HEK293 (cell line): Measurements from ENCODE around the gene PKP4.
A peak's percentile ranks its signal among the peaks of the same experiment; 100 is the strongest.

Source experiments
- CTCF ChIA-PET: fragments of 350-600 bp; formaldehyde crosslinking; extraction: SDS; loops from one replicate; lab custom pipeline; 2021; ENCODE audit warnings: antibody characterized with exemption; lab: Yijun Ruan, JAX
- POLR2A ChIA-PET: fragments of 300-600 bp; formaldehyde crosslinking; extraction: SDS; loops from one replicate; lab custom pipeline; 2020; ENCODE audit warnings: antibody characterized with exemption, inconsistent platforms; lab: Yijun Ruan, JAX
- H3K27ac ChIP-seq: fragments of 200-500 bp; sonication (Bioruptor generic); 2 replicates; pipeline ENCODE4 v1.5.1; 2014; ENCODE audit warnings: low read depth, low read length, control low read depth, inconsistent platforms; ENCODE audit errors: extremely low read depth
- H3K36me3 ChIP-seq, 2 experiments: fragments of 200-500 bp in 1 of 2; sonication (Bioruptor generic) in 1 of 2; 1 replicate in 1 of 2; 2 replicates in 1 of 2; pipeline ENCODE4 v1.5.1; 2014 to 2017; ENCODE audit warnings: inconsistent platforms in 2 of 2, low read length in 2 of 2; ENCODE audit not compliant: control insufficient read depth in 2 of 2, insufficient read depth in 1 of 2
- H3K4me1 ChIP-seq: fragments of 200-500 bp; sonication (Bioruptor generic); 2 replicates; pipeline ENCODE4 v1.5.1; 2014; ENCODE audit warnings: mild to moderate bottlenecking, low read length, inconsistent platforms; ENCODE audit not compliant: control insufficient read depth, insufficient read depth
- H3K4me3 ChIP-seq: 2 replicates; pipeline ENCODE4 v1.5.1; 2011; ENCODE audit warnings: low read depth, mild to moderate bottlenecking, control low read depth, low read length, moderate library complexity
- H3K9me3 ChIP-seq: fragments of 200-500 bp; sonication (Bioruptor generic); 2 replicates; pipeline ENCODE4 v1.5.1; 2014; ENCODE audit warnings: low read depth, low read length, inconsistent platforms; ENCODE audit not compliant: control insufficient read depth, insufficient read depth
- FEZF1 ChIP-seq: fragments of 450-650 bp; formaldehyde crosslinking; IDR thresholded peaks from 2 replicates; pipeline ENCODE4 v1.5.1; 2016; ENCODE audit warnings: missing biosample characterization, missing genetic modification characterization
- GFI1B ChIP-seq: fragments of 450-650 bp; formaldehyde crosslinking; IDR thresholded peaks from 2 replicates; pipeline ENCODE4 v1.5.1; 2016; ENCODE audit warnings: missing biosample characterization, missing genetic modification characterization
- HOXA7 ChIP-seq: sonication (generic); formaldehyde crosslinking; IDR thresholded peaks from 2 replicates; pipeline ENCODE4 v1.8.1; 2022; ENCODE audit warnings: missing genetic modification reagents, borderline replicate concordance
- IKZF3 ChIP-seq: fragments of 450-650 bp; IDR thresholded peaks from 2 replicates; pipeline ENCODE4 v1.5.0; 2018; ENCODE audit warnings: missing biosample characterization, mild to moderate bottlenecking, missing genetic modification characterization, moderate library complexity
- KLF16 ChIP-seq: fragments of 450-650 bp; formaldehyde crosslinking; IDR thresholded peaks from 2 replicates; pipeline ENCODE4 v1.5.1; 2017; ENCODE audit warnings: missing biosample characterization, missing genetic modification characterization
- TRIM28 ChIP-seq: IDR thresholded peaks from 2 replicates; pipeline ENCODE4 v1.6.1; 2011; ENCODE audit warnings: low read length, control low read depth, borderline replicate concordance
- ZBTB8A ChIP-seq: fragments of 450-650 bp; formaldehyde crosslinking; IDR thresholded peaks from 2 replicates; pipeline ENCODE4 v1.5.1; 2016; ENCODE audit warnings: missing biosample characterization, missing genetic modification characterization
- ZNF121 ChIP-seq: fragments of 450-650 bp; formaldehyde crosslinking; IDR thresholded peaks from 2 replicates; pipeline ENCODE4 v1.5.1; 2016; ENCODE audit warnings: missing biosample characterization, missing genetic modification characterization
- ZNF16 ChIP-seq: fragments of 450-650 bp; formaldehyde crosslinking; IDR thresholded peaks from 2 replicates; pipeline ENCODE4 v1.5.1; 2016; ENCODE audit warnings: low read depth, missing biosample characterization, missing genetic modification characterization
- ZNF24 ChIP-seq: fragments of 450-650 bp; formaldehyde crosslinking; IDR thresholded peaks from 2 replicates; pipeline ENCODE4 v1.5.1; 2016; ENCODE audit warnings: missing biosample characterization, missing genetic modification characterization
- ZNF600 ChIP-seq: fragments of 450-650 bp; formaldehyde crosslinking; IDR thresholded peaks from 2 replicates; pipeline ENCODE4 v1.5.1; 2016; ENCODE audit warnings: missing biosample characterization, missing genetic modification characterization
- ZNF654 ChIP-seq: fragments of 450-650 bp; formaldehyde crosslinking; IDR thresholded peaks from 2 replicates; pipeline ENCODE4 v1.5.1; 2016; ENCODE audit warnings: low read depth, missing biosample characterization, missing genetic modification characterization
- ZNF777 ChIP-seq: fragments of 450-650 bp; formaldehyde crosslinking; IDR thresholded peaks from 2 replicates; pipeline ENCODE4 v1.5.1; 2017; ENCODE audit warnings: missing biosample characterization, missing genetic modification characterization, borderline replicate concordance
- TF ChIP-seq, protein P1 (sequence below): fragments of 450-650 bp; formaldehyde crosslinking; IDR thresholded peaks from 2 replicates; pipeline ENCODE4 v1.5.1; 2017; ENCODE audit warnings: missing biosample characterization, mild to moderate bottlenecking, missing genetic modification characterization, moderate library complexity
- TF ChIP-seq, protein P2 (sequence below): fragments of 450-650 bp; formaldehyde crosslinking; IDR thresholded peaks from 2 replicates; pipeline ENCODE4 v1.5.1; 2017; ENCODE audit warnings: missing biosample characterization, missing genetic modification characterization
- TF ChIP-seq, protein P3 (sequence below): fragments of 450-650 bp; formaldehyde crosslinking; IDR thresholded peaks from 2 replicates; pipeline ENCODE4 v1.5.1; 2016; ENCODE audit warnings: missing biosample characterization, missing genetic modification characterization

Gene PKP4

DNA sequence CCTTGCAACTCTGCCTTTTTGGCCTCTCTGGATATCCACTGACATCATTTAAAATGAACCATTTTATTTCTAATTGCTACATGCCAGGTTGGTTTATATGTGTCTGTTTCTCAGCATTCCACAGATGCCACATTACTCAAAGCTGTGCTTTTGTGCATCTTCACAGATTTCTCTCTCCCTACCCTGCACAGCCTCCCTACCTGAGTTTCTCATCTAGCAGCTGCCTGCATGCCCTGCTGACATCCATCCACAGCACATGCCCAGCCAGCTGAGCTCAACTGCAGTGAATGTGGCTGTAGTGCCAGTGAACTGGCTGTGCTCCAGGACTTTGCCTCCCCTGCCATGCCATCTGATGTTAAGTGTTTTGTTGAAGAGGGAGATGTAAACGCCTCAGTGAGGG, 44.5 kb downstream of the PKP4 start (continued):
- no peak for TF ChIP-seq ZNF777 (tag by site-specific recombination)
- TF ChIP-seq ZNF654 = no peak
- no peak for TF ChIP-seq ZNF16 (tag by site-specific recombination)
- TF ChIP-seq, protein P1, sequence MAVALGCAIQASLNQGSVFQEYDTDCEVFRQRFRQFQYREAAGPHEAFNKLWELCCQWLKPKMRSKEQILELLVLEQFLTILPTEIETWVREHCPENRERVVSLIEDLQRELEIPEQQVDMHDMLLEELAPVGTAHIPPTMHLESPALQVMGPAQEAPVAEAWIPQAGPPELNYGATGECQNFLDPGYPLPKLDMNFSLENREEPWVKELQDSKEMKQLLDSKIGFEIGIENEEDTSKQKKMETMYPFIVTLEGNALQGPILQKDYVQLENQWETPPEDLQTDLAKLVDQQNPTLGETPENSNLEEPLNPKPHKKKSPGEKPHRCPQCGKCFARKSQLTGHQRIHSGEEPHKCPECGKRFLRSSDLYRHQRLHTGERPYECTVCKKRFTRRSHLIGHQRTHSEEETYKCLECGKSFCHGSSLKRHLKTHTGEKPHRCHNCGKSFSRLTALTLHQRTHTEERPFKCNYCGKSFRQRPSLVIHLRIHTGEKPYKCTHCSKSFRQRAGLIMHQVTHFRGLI = no peak

DNA sequence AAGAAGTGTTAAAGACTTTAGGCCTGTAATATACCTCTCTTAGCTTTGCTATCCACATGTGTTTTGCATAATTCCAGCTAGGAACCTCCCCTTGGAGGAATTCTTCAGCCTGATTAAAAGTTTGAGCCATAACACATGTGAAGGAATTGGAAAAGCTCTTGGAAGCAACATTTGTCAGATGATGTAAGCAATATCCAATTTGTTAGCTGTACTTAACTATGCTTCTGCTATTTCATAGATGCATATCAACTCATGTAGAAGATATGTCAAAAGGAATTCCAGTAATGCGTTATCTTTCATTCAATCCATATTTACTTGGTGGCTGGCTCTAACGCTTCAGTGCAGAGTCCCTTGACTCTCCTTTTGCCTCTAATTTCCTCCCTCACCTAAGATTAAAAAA, 46.2 kb downstream of the PKP4 start:
- peak; percentile 83 for TF ChIP-seq ZNF600 (tag by site-specific recombination)
- no peak for TF ChIP-seq ZNF121
- POLR2A ChIA-PET = no interaction called here
- no peak overlapping the region for H3K27ac ChIP-seq

DNA sequence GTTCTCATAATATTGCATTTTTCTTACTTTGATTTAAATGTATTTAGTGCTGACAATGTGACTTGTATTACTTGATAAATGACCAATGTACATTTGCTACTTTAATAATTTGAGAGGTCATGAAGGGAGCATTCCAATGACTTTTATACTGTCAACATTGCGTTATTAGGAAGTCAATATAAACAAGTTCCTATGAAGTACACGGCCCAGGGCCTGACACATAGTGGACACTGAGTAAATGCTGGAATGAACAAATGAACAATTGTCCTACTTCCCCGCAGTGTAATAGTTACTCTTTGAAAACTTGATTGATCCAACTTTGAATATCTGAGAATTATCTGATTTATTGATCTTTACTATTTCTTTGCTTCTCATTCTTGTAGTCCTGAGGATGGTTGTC, 47.3 kb downstream of the PKP4 start:
- TF ChIP-seq FEZF1 (tag by site-specific recombination) (no peak), TRIM28 (no peak)
- Histone ChIP-seq H3K9me3 (no peaks in the 10 kb centered on the region), H3K27ac (no peak overlapping the region), H3K4me1 (no peaks in the 10 kb centered on the region; the same call in 1 of the 2 replicates), H3K4me3 (no peak overlapping the region), H3K36me3 (no peaks in the 10 kb centered on the region)
- ChIA-PET POLR2A (no interaction called here), CTCF (no interaction called here)

More for the DNA sequence above, 46.2 kb downstream of the PKP4 start:
- H3K9me3 ChIP-seq = no peaks in the 10 kb centered on the region
- CTCF ChIA-PET = no interaction called here
- H3K4me3 ChIP-seq = no peak overlapping the region
- no peaks in the 10 kb centered on the region for H3K36me3 ChIP-seq
- H3K4me1 ChIP-seq = no peaks in the 10 kb centered on the region; the same call in none of the 2 replicates

DNA sequence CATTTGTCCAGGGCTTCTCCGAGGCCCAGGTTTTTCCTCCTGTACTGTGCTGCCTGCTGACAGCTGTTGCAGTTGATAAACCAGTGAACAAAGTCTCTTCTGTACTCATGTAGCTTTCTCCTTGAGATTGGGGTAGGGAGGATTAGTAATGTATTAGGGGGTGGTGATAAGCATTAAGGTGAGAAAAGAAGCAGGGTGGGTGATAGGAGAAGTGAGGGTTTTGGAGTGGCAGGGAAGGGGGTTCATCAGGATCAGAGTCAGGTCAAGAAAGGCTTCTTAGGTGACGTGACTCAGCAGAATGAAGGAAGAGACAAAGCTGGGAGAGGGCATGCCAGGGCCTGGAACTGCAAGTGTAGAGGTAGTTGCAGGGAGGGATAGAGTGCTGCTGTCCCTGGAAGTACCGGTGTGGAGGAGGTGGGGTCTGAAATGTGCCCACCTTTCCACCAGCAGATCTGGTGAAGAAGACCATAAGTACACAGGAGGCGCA, 48.7 kb downstream of the PKP4 start:
- Histone ChIP-seq H3K4me3 (no peak overlapping the region), H3K27ac (no peak overlapping the region), H3K4me1 (peaks cover 5% of the 10 kb centered on the region), H3K36me3 (no peaks in the 10 kb centered on the region), H3K9me3 (no peaks in the 10 kb centered on the region)
- CTCF ChIA-PET = interaction anchor here (1.2 to 1.4 kb wide), 2 partner anchors 9 to 18 kb away, joined by 4 read pairs; no protein-coding TSS in a partner anchor
- TF ChIP-seq GFI1B (tag by site-specific recombination) (no peak), KLF16 (tag by site-specific recombination) (no peak), ZBTB8A (no peak), ZNF24 (tag by site-specific recombination) (no peak), HOXA7 (CRISPR knock-in tag) (no peak), IKZF3 (tag by site-specific recombination) (no peak)
- TF ChIP-seq, protein P2, sequence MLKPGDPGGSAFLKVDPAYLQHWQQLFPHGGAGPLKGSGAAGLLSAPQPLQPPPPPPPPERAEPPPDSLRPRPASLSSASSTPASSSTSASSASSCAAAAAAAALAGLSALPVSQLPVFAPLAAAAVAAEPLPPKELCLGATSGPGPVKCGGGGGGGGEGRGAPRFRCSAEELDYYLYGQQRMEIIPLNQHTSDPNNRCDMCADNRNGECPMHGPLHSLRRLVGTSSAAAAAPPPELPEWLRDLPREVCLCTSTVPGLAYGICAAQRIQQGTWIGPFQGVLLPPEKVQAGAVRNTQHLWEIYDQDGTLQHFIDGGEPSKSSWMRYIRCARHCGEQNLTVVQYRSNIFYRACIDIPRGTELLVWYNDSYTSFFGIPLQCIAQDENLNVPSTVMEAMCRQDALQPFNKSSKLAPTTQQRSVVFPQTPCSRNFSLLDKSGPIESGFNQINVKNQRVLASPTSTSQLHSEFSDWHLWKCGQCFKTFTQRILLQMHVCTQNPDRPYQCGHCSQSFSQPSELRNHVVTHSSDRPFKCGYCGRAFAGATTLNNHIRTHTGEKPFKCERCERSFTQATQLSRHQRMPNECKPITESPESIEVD (tag by site-specific recombination) = no peak
- TF ChIP-seq, protein P3, sequence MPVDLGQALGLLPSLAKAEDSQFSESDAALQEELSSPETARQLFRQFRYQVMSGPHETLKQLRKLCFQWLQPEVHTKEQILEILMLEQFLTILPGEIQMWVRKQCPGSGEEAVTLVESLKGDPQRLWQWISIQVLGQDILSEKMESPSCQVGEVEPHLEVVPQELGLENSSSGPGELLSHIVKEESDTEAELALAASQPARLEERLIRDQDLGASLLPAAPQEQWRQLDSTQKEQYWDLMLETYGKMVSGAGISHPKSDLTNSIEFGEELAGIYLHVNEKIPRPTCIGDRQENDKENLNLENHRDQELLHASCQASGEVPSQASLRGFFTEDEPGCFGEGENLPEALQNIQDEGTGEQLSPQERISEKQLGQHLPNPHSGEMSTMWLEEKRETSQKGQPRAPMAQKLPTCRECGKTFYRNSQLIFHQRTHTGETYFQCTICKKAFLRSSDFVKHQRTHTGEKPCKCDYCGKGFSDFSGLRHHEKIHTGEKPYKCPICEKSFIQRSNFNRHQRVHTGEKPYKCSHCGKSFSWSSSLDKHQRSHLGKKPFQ (tag by site-specific recombination) = no peak
- POLR2A ChIA-PET = no interaction called here
